Neural cell (in vitro differentiated cells): ENCODE data around the gene SSBP3. TPM values are rescaled to one million over a fixed set of nuclear protein-coding genes. Genes with fewer than 3 reads are reported as not detected.

Source experiments
- H2AFZ ChIP-seq: fragments of 200-600, 300-800 bp; sonication (generic), shearing (Covaris generic); 2 replicates; pipeline ENCODE4 v1.6.0; 2014; ENCODE audit warnings: low read depth, mild to moderate bottlenecking, antibody characterized with exemption, low read length, moderate library complexity
- H3F3A ChIP-seq: fragments of 200-600 bp; shearing (Covaris generic); 2 replicates; pipeline ENCODE4 v1.6.1; 2016; ENCODE audit warnings: mild to moderate bottlenecking, moderate library complexity, mixed read lengths, antibody characterized with exemption, low read length; ENCODE audit not compliant: insufficient read depth, poor library complexity, severe bottlenecking
- H3K27ac ChIP-seq: fragments of 200-600, 300-800 bp; sonication (generic), shearing (Covaris generic); 2 replicates; pipeline ENCODE4 v1.5.1; 2014; ENCODE audit warnings: mild to moderate bottlenecking, low read length, moderate library complexity
- H3K27me3 ChIP-seq: fragments of 300-800, 200-600 bp; sonication (generic), shearing (Covaris generic); 2 replicates; pipeline ENCODE4 v1.6.0; 2014; ENCODE audit warnings: mild to moderate bottlenecking, low read depth, low read length, moderate library complexity; ENCODE audit not compliant: insufficient read depth
- H3K36me3 ChIP-seq: fragments of 300-800, 200-600 bp; sonication (generic), shearing (Covaris generic); 2 replicates; pipeline ENCODE4 v1.5.1; 2014; ENCODE audit warnings: mild to moderate bottlenecking, antibody characterized with exemption, low read length, moderate library complexity; ENCODE audit not compliant: insufficient read depth
- H3K4me2 ChIP-seq: fragments of 300-800, 200-600 bp; sonication (generic), shearing (Covaris generic); 2 replicates; pipeline ENCODE4 v1.6.0; 2014; ENCODE audit warnings: mild to moderate bottlenecking, low read length
- H3K4me3 ChIP-seq: fragments of 300-800, 200-600 bp; sonication (generic), shearing (Covaris generic); 2 replicates; pipeline ENCODE4 v1.5.1; 2014; ENCODE audit warnings: mild to moderate bottlenecking, low read length, moderate library complexity
- H3K79me2 ChIP-seq: fragments of 200-600 bp; shearing (Covaris generic); replicated peaks from 2 replicates; pipeline ENCODE4 v1.6.0; 2014; ENCODE audit warnings: mild to moderate bottlenecking, low read length, moderate library complexity; ENCODE audit not compliant: insufficient read depth
- H3K9ac ChIP-seq: fragments of 300-800, 200-600 bp; sonication (generic), shearing (Covaris generic); 2 replicates; pipeline ENCODE4 v1.6.1; 2016; ENCODE audit warnings: mild to moderate bottlenecking, low read length, mixed read lengths
- H3K9me2 ChIP-seq: fragments of 200-600 bp; shearing (Covaris generic); 2 replicates; pipeline ENCODE4 v1.6.1; 2016; ENCODE audit warnings: mild to moderate bottlenecking, low read length, mixed read lengths; ENCODE audit not compliant: insufficient read depth
- H3K9me3 ChIP-seq: fragments of 200-600, 300-800 bp; sonication (generic), shearing (Covaris generic); 2 replicates; pipeline ENCODE4 v1.6.1; 2016; ENCODE audit warnings: mild to moderate bottlenecking, mixed run types, low read length, moderate library complexity, mixed read lengths
- H4K20me1 ChIP-seq: fragments of 200-600 bp; shearing (Covaris generic); 2 replicates; pipeline ENCODE4 v1.6.1; 2016; ENCODE audit warnings: mild to moderate bottlenecking, mixed run types; ENCODE audit not compliant: insufficient read depth
- EP300 ChIP-seq: fragments of 450-650 bp; conservative IDR thresholded peaks from 2 replicates; pipeline ENCODE4 v1.6.1; 2014; ENCODE audit warnings: antibody characterized with exemption, mild to moderate bottlenecking, moderate library complexity; ENCODE audit not compliant: poor library complexity, severe bottlenecking
- EZH2 ChIP-seq: fragments of 200-600, 300-800 bp; shearing (Covaris generic), sonication (generic); IDR thresholded peaks from 2 replicates; pipeline ENCODE4 v1.6.1; 2014; ENCODE audit warnings: antibody characterized with exemption, low read length, borderline replicate concordance, mild to moderate bottlenecking; ENCODE audit not compliant: insufficient read depth, poor library complexity, severe bottlenecking
- MXI1 ChIP-seq: fragments of 450-650 bp; conservative IDR thresholded peaks from 2 replicates; pipeline ENCODE4 v1.6.1; 2014; ENCODE audit warnings: antibody characterized with exemption, mild to moderate bottlenecking; ENCODE audit not compliant: poor library complexity, severe bottlenecking
- POLR2AphosphoS5 ChIP-seq: IDR thresholded peaks from 2 replicates; pipeline ENCODE4 v1.6.1; 2012
- RAD21 ChIP-seq: fragments of 450-650 bp; conservative IDR thresholded peaks from 2 replicates; pipeline ENCODE4 v1.6.1; 2014; ENCODE audit warnings: antibody characterized with exemption, mild to moderate bottlenecking, moderate library complexity
- SMC3 ChIP-seq: fragments of 450-650 bp; conservative IDR thresholded peaks from 2 replicates; pipeline ENCODE4 v1.6.1; 2014; ENCODE audit warnings: antibody characterized with exemption, mild to moderate bottlenecking, moderate library complexity; ENCODE audit not compliant: poor library complexity
- TAF1 ChIP-seq: IDR thresholded peaks from 2 replicates; pipeline ENCODE4 v1.6.1; 2012; ENCODE audit warnings: low read depth
- polyA plus RNA-seq: library from polyadenylated mRNA; depleted of rRNA; stranded (reverse); fragments of >200 nt; gene quantifications from 2 replicates; pipeline ENCODE4 v1.2.3, GENCODE V29; 2014
- TF ChIP-seq, protein P1 (sequence below): IDR thresholded peaks from 2 replicates; pipeline ENCODE4 v1.6.1; 2012; ENCODE audit warnings: borderline replicate concordance
- TF ChIP-seq, protein P2 (sequence below): fragments of 450-650 bp; IDR thresholded peaks from 2 replicates; pipeline ENCODE4 v1.5.1; 2014; ENCODE audit warnings: antibody characterized with exemption, mild to moderate bottlenecking, moderate library complexity; ENCODE audit not compliant: poor library complexity, severe bottlenecking

The SSBP3 gene
- polyA plus RNA-seq, 1 donor from 2014 or later: 77.4 TPM

DNA sequence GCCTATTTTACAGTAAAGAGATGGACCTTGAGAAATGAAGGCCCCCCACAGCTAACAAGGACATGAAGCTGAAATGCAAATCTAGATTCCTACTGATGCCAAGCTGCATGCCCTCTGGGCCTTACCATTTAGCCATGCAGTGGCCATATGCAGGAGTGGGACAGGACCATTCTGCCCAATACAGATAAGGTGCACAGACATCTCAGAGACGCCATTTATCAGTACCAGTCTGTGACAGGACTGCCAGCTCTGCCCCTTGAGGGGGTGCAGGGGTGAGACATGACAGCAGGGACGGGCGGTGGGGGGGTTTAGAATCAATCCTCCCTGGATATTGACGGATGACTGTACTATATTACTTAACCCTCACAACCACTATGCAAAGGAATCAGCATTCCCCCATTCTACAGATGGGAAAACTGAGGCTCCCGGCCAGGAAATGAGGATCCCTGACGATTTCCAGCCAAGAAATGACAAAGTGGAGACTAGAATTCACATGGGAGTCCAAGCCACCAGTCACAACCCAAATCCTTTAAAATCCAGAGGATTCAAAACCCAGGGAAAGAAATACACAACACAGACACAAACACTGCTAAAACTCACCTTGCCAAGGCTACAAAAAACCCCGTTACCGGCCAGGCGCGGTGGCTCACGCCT, 10.8 kb downstream of the SSBP3 start:
- Histone ChIP-seq H3K9ac (no peak overlapping the region), H4K20me1 (peaks cover 77% of the 10 kb centered on the region), H3K36me3 (peaks cover 9% of the 10 kb centered on the region), H3K4me3 (no peak overlapping the region), H3K27ac (no peak overlapping the region), H3K4me2 (no peak overlapping the region), H2AFZ (no peak overlapping the region), H3K9me3 (no peaks in the 10 kb centered on the region), H3K9me2 (no peaks in the 10 kb centered on the region), H3K79me2 (peaks cover 93% of the 10 kb centered on the region), H3F3A (no peaks in the 10 kb centered on the region), H3K27me3 (no peaks in the 10 kb centered on the region)
- TF ChIP-seq RAD21 (no peak), EP300 (no peak), TAF1 (no peak), POLR2AphosphoS5 (no peak)
- TF ChIP-seq, protein P1, sequence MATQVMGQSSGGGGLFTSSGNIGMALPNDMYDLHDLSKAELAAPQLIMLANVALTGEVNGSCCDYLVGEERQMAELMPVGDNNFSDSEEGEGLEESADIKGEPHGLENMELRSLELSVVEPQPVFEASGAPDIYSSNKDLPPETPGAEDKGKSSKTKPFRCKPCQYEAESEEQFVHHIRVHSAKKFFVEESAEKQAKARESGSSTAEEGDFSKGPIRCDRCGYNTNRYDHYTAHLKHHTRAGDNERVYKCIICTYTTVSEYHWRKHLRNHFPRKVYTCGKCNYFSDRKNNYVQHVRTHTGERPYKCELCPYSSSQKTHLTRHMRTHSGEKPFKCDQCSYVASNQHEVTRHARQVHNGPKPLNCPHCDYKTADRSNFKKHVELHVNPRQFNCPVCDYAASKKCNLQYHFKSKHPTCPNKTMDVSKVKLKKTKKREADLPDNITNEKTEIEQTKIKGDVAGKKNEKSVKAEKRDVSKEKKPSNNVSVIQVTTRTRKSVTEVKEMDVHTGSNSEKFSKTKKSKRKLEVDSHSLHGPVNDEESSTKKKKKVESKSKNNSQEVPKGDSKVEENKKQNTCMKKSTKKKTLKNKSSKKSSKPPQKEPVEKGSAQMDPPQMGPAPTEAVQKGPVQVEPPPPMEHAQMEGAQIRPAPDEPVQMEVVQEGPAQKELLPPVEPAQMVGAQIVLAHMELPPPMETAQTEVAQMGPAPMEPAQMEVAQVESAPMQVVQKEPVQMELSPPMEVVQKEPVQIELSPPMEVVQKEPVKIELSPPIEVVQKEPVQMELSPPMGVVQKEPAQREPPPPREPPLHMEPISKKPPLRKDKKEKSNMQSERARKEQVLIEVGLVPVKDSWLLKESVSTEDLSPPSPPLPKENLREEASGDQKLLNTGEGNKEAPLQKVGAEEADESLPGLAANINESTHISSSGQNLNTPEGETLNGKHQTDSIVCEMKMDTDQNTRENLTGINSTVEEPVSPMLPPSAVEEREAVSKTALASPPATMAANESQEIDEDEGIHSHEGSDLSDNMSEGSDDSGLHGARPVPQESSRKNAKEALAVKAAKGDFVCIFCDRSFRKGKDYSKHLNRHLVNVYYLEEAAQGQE: no peak
- TF ChIP-seq, protein P2, sequence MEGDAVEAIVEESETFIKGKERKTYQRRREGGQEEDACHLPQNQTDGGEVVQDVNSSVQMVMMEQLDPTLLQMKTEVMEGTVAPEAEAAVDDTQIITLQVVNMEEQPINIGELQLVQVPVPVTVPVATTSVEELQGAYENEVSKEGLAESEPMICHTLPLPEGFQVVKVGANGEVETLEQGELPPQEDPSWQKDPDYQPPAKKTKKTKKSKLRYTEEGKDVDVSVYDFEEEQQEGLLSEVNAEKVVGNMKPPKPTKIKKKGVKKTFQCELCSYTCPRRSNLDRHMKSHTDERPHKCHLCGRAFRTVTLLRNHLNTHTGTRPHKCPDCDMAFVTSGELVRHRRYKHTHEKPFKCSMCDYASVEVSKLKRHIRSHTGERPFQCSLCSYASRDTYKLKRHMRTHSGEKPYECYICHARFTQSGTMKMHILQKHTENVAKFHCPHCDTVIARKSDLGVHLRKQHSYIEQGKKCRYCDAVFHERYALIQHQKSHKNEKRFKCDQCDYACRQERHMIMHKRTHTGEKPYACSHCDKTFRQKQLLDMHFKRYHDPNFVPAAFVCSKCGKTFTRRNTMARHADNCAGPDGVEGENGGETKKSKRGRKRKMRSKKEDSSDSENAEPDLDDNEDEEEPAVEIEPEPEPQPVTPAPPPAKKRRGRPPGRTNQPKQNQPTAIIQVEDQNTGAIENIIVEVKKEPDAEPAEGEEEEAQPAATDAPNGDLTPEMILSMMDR: no peak

DNA sequence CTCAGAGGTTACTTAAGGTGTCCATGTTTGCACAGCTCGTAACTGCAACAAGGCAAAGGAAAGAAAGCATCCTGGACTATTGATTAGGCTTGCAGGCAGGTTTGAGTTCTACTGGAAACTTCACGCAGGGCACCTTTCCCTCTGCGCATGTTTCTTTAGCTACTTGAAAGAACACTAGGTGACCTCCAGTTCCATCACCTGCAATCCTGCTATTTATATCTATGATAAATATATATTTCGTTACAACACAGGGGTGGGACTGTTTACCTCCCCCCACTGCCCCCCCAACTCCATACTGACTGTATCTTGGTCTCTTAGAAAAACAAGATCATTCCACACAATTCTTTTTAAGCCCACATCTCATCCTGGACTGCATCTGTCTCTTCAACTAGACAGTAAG, 12.1 kb downstream of the SSBP3 start:
- H3K79me2 ChIP-seq: peaks cover 92% of the 10 kb centered on the region
- H3K9ac ChIP-seq: no peak overlapping the region
- TF ChIP-seq RAD21 (no peak), SMC3 (no peak), POLR2AphosphoS5 (no peak), TAF1 (no peak), EZH2 (no peak), EP300 (no peak), MXI1 (no peak)
- TF ChIP-seq, protein P1: no peak
- TF ChIP-seq, protein P2: no peak
- peaks cover 76% of the 10 kb centered on the region for H4K20me1 ChIP-seq
- no peak overlapping the region for H3K4me3 ChIP-seq
- no peak overlapping the region for H3K27ac ChIP-seq
- no peaks in the 10 kb centered on the region for H3F3A ChIP-seq
- no peaks in the 10 kb centered on the region for H3K27me3 ChIP-seq
- no peak overlapping the region for H3K4me2 ChIP-seq
- no peak overlapping the region for H2AFZ ChIP-seq
- H3K9me3 ChIP-seq: no peaks in the 10 kb centered on the region
- H3K9me2 ChIP-seq: no peaks in the 10 kb centered on the region
- peaks cover 5% of the 10 kb centered on the region for H3K36me3 ChIP-seq
